Measurements from ENCODE around the gene WFIKKN1. TPM values are rescaled to one million over a fixed set of nuclear protein-coding genes. Genes with fewer than 3 reads are reported as not detected.

WFIKKN1 gene
- total RNA-seq, 2 experiments from 2014 or later = 0.47 to 1.2 TPM

DNA sequence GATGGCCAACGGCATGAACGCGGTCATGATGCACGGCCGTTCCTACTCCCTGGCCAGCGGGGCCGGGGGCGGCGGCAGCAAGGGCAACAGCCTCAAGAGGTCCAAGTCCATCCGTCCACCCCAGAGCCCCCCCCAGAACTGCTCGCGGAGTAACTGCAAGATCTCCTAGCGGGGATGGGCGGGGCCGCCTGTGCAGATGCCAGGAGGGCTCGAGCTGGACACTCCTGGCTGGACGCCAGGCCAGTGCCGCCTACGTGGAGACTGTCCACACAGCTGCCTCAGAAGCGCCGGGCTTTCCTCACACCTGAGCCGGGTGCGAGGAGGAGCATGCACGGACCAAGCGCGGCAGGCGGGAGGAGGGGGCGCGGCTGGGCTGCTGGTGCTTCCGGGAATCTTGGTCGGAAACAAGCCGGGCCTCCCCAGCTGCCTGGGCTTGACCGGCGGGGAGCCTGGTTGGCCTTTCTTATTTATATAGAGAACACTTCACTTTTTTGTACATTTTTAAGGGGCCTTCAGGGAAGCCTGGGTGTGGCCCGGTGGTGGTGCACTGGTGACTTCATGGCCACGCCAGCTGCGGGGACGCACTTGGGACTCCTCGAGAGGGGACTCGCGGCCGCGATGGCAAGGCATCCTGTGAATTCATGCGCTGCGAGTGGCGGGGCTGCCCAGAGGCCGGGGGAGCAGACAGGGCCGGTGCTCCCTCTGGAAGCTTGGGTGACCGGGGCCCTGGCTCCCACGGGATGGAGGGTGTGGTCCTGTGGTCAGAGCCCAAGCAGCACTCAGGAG, 3.1 kb upstream of the WFIKKN1 start:
- intact Hi-C loops (cut with micrococcal nuclease; ENCODE audit: unreplicated experiment) = no loop called here
- no peak for TF ChIP-seq EZH2phosphoT487 (IDR thresholded peaks at IDR 0.05; ENCODE audit: borderline replicate concordance, low read depth, low read length)
- no peak for TF ChIP-seq CTCF (conservative IDR thresholded peaks at IDR 0.05; ENCODE audit: low read length)
- Histone ChIP-seq H3K4me2 (ENCODE audit: low read length) (no peak overlapping the region), H3K36me3 (ENCODE audit: insufficient read depth, low read length) (no peaks in the 10 kb centered on the region), H4K20me1 (ENCODE audit: insufficient read depth, low read length) (no peaks in the 10 kb centered on the region), H3K27ac (ENCODE audit: low read depth, low read length, poor library complexity, severe bottlenecking) (no peak overlapping the region), H3K4me1 (ENCODE audit: insufficient read depth, low read length, poor library complexity, severe bottlenecking) (no peaks in the 10 kb centered on the region), H2AFZ (ENCODE audit: low read length) (no peak overlapping the region), H3K79me2 (ENCODE audit: insufficient read depth, low read depth, low read length) (no peaks in the 10 kb centered on the region), H3K4me3 (ENCODE audit: low read depth, low read length, poor library complexity, severe bottlenecking) (no peak overlapping the region), H3K9me2 (ENCODE audit: insufficient read depth, low read length) (no peaks in the 10 kb centered on the region), H3K9me3 (ENCODE audit: low read length) (no peaks in the 10 kb centered on the region)
- DNase-seq (ENCODE audit: low spot score) = no peak
- ChIA-PET CTCF (ENCODE audit: unreplicated experiment) (no interaction called here), POLR2A (no interaction called here)
- no TSS peak for BruUV-seq (replicated peaks)

GRCh38 chr16:628321-629061, 2.3 kb upstream of the WFIKKN1 start:
- intact Hi-C loops (cut with micrococcal nuclease; ENCODE audit: unreplicated experiment) = no loop called here
- ChIA-PET CTCF (ENCODE audit: unreplicated experiment) (no interaction called here), POLR2A (no interaction called here)
- no peak for DNase-seq (ENCODE audit: low spot score)
- Histone ChIP-seq H3K79me2 (ENCODE audit: insufficient read depth, low read depth, low read length) (no peaks in the 10 kb centered on the region), H2AFZ (ENCODE audit: low read length) (no peak overlapping the region), H3K9me2 (ENCODE audit: insufficient read depth, low read length) (no peaks in the 10 kb centered on the region), H3K36me3 (ENCODE audit: insufficient read depth, low read length) (no peaks in the 10 kb centered on the region), H4K20me1 (ENCODE audit: insufficient read depth, low read length) (no peaks in the 10 kb centered on the region), H3K4me2 (ENCODE audit: low read length) (no peak overlapping the region), H3K9me3 (ENCODE audit: low read length) (no peaks in the 10 kb centered on the region), H3K4me1 (ENCODE audit: insufficient read depth, low read length, poor library complexity, severe bottlenecking) (no peaks in the 10 kb centered on the region), H3K4me3 (ENCODE audit: low read depth, low read length, poor library complexity, severe bottlenecking) (no peak overlapping the region), H3K27ac (ENCODE audit: low read depth, low read length, poor library complexity, severe bottlenecking) (no peak overlapping the region)
- no TSS peak for BruUV-seq (replicated peaks)
- TF ChIP-seq CTCF (conservative IDR thresholded peaks at IDR 0.05; ENCODE audit: low read length) = no peak
- TF ChIP-seq EZH2phosphoT487 (IDR thresholded peaks at IDR 0.05; ENCODE audit: borderline replicate concordance, low read depth, low read length) = no peak
